GM12878 (cell line): ENCODE measurements around the gene CCDC57. TPM values are rescaled to one million over a fixed set of nuclear protein-coding genes. Genes with fewer than 3 reads are reported as not detected.

Source experiments
- ATAC-seq: fragments of 200-7000 bp; cut with Tn5 transposase; 3 replicates; pipeline ENCODE4 v1.9.1; 2020; ENCODE audit warnings: mild to moderate bottlenecking, moderate library complexity
- BruUV-seq: library from RNA; stranded (reverse); fragments of 400-500 nt; replicated peaks from 2 replicates; lab custom pipeline; 2021; lab: Mats Ljungman, UMichigan
- CTCF ChIA-PET: fragments of 300-600 bp; sonication (Branson Sonifier 250); formaldehyde crosslinking; extraction: SDS; loops from one replicate; lab custom pipeline; 2021; ENCODE audit warnings: inconsistent platforms; lab: Yijun Ruan, JAX
- POLR2A ChIA-PET: fragments of 350-600 bp; formaldehyde crosslinking; extraction: SDS; loops from one replicate; lab custom pipeline; 2021; ENCODE audit warnings: inconsistent platforms; lab: Charles Lee
- RAD21 ChIA-PET: fragments of 300-600 bp; sonication (Branson Sonifier 250); formaldehyde crosslinking; loops from one replicate; lab custom pipeline; 2023; ENCODE audit warnings: antibody characterized with exemption; ENCODE audit not compliant: unreplicated experiment; lab: Charles Lee
- SMC1A ChIA-PET: fragments of 300-600 bp; sonication (Branson Sonifier 250); formaldehyde crosslinking; loops from one replicate; lab custom pipeline; 2023; ENCODE audit not compliant: unreplicated experiment, uncharacterized antibody; lab: Charles Lee
- DNase-seq: peaks from one replicate; pipeline ENCODE4 v3.0.0-alpha.2; 2011; ENCODE audit warnings: low read depth, low spot score
- FAIRE-seq: peaks from 3 replicates; lab custom pipeline; 2011; peaks lifted over from hg19 to GRCh38; lab: Jason Lieb, UNC
- H2AFZ ChIP-seq: 2 replicates; pipeline ENCODE4 v1.6.0; 2011; ENCODE audit warnings: low read depth, low read length, control low read depth; ENCODE audit not compliant: control insufficient read depth
- H3K27ac ChIP-seq: 2 replicates; pipeline ENCODE4 v1.5.1; 2011; ENCODE audit warnings: control low read depth; ENCODE audit not compliant: control insufficient read depth, insufficient read depth
- H3K27me3 ChIP-seq, 2 experiments: replicated peaks in 1 of 2; 2 replicates each; pipeline versions ENCODE4 v1.6.0 to v1.6.1; 2011; ENCODE audit warnings: low read length in 1 of 2; ENCODE audit not compliant: control insufficient read depth in 2 of 2, insufficient read depth in 2 of 2
- H3K36me3 ChIP-seq, 2 experiments: 2 replicates each; pipeline ENCODE4 v1.5.1; 2011; ENCODE audit warnings: low read length in 1 of 2; ENCODE audit not compliant: control insufficient read depth in 2 of 2, insufficient read depth in 2 of 2
- H3K4me1 ChIP-seq: 2 replicates; pipeline ENCODE4 v1.6.1; 2011; ENCODE audit warnings: mild to moderate bottlenecking, low read length, moderate library complexity, mixed read lengths; ENCODE audit not compliant: control insufficient read depth, insufficient read depth
- H3K4me2 ChIP-seq: 2 replicates; pipeline ENCODE4 v1.6.0; 2011; ENCODE audit warnings: control low read depth; ENCODE audit not compliant: control insufficient read depth, insufficient read depth
- H3K4me3 ChIP-seq: fragments of 200-600 bp; sonication (generic); 2 replicates; pipeline ENCODE4 v1.5.1; 2016
- H3K79me2 ChIP-seq: 2 replicates; pipeline ENCODE4 v1.6.0; 2011; ENCODE audit warnings: low read length; ENCODE audit not compliant: control insufficient read depth, insufficient read depth
- H3K9ac ChIP-seq: 2 replicates; pipeline ENCODE4 v1.8.0; 2011; ENCODE audit warnings: low read length, control low read depth, mixed read lengths; ENCODE audit not compliant: control insufficient read depth, insufficient read depth
- H3K9me3 ChIP-seq: replicated peaks from 3 replicates; pipeline ENCODE4 v1.5.1; 2011; ENCODE audit warnings: mild to moderate bottlenecking, low read length; ENCODE audit not compliant: control insufficient read depth, insufficient read depth
- H4K20me1 ChIP-seq: 2 replicates; pipeline ENCODE4 v1.6.0; 2011; ENCODE audit not compliant: control insufficient read depth, insufficient read depth
- CREB1 ChIP-seq: IDR thresholded peaks from 2 replicates; pipeline ENCODE4 v1.6.1; 2012; ENCODE audit warnings: low read depth, mild to moderate bottlenecking, inconsistent platforms
- ESRRA ChIP-seq: IDR thresholded peaks from 2 replicates; pipeline ENCODE4 v1.6.1; 2012; ENCODE audit warnings: mild to moderate bottlenecking, low read length, improper control_type of control experiment
- NFXL1 ChIP-seq: fragments of 450-650 bp; IDR thresholded peaks from 2 replicates; pipeline ENCODE4 v1.6.1; 2017; ENCODE audit warnings: antibody characterized with exemption, mild to moderate bottlenecking, borderline replicate concordance
- RAD21 ChIP-seq: IDR thresholded peaks from 2 replicates; pipeline ENCODE4 v1.6.1; 2011; ENCODE audit warnings: mild to moderate bottlenecking, low read depth, low read length, moderate library complexity; ENCODE audit not compliant: insufficient read depth
- SMARCA5 ChIP-seq: fragments of 450-650 bp; IDR thresholded peaks from 2 replicates; pipeline ENCODE4 v1.6.1; 2017; ENCODE audit warnings: mild to moderate bottlenecking
- TCF3 ChIP-seq: IDR thresholded peaks from 2 replicates; pipeline ENCODE4 v1.6.1; 2012; ENCODE audit warnings: low read depth, mild to moderate bottlenecking, low read length, borderline replicate concordance; ENCODE audit not compliant: insufficient read depth
- WGBS: methylation state at CpG from one replicate; pipeline ENCODE4 v1.1.6; 2016; ENCODE audit warnings: low lambda C conversion rate; ENCODE audit not compliant: insufficient replicate concordance, insufficient coverage; ENCODE audit errors: missing lambda C conversion rate; 5-methylcytosine and 5-hydroxymethylcytosine counted together
- in situ Hi-C: fragments of 300-500 bp; cut with MboI; formaldehyde crosslinking; loops from 9 replicates; pipeline ENCODE4 v1.14.3; 2018; ENCODE audit warnings: mixed read lengths
- intact Hi-C: fragments of 100-400 bp; cut with micrococcal nuclease; formaldehyde crosslinking; loops from one replicate; pipeline ENCODE4 v1.14.2; 2022; ENCODE audit not compliant: unreplicated experiment
- polyA plus RNA-seq, 11 experiments: library from polyadenylated mRNA; depleted of rRNA in 4 of 11; unstranded in 6 of 11; stranded (reverse) in 5 of 11; fragments of >200 nt; fragmentation: Nextera tagmentation in 4 of 11; fragmentation: Illumina TruSeq in 1 of 11; extraction: Ambion mirVana in 4 of 11; extraction: Trizol in 1 of 11; gene quantifications; 1 replicate in 1 of 11; 2 replicates in 10 of 11; pipeline versions ENCODE4 v1.2.1 to v1.2.3, GENCODE V29; 2011 to 2016; ENCODE audit warnings: inconsistent platforms in 2 of 11, missing spikeins in 2 of 11, low read depth in 1 of 11
- total RNA-seq, 4 experiments: library from RNA; depleted of rRNA in 3 of 4; stranded (reverse); fragments of >200 nt in 3 of 4; fragmentation: Illumina TruSeq in 1 of 4; extraction: Trizol in 1 of 4; gene quantifications; 2 replicates each; pipeline versions ENCODE4 v1.2.1 to v1.2.3, GENCODE V29; 2013 to 2021
- TF ChIP-seq, protein P1 (sequence below): fragments of 450-650 bp; formaldehyde crosslinking; IDR thresholded peaks from 2 replicates; pipeline ENCODE4 v1.4.0; 2020; ENCODE audit warnings: mild to moderate bottlenecking, moderate library complexity

CCDC57 gene
- total and polyA plus RNA-seq, 10 of the 15 experiments (the other 5 are each of a cell fraction or from before 2014, with no cell fraction given), result 5.4 to 123 (median 45.8) TPM

DNA sequence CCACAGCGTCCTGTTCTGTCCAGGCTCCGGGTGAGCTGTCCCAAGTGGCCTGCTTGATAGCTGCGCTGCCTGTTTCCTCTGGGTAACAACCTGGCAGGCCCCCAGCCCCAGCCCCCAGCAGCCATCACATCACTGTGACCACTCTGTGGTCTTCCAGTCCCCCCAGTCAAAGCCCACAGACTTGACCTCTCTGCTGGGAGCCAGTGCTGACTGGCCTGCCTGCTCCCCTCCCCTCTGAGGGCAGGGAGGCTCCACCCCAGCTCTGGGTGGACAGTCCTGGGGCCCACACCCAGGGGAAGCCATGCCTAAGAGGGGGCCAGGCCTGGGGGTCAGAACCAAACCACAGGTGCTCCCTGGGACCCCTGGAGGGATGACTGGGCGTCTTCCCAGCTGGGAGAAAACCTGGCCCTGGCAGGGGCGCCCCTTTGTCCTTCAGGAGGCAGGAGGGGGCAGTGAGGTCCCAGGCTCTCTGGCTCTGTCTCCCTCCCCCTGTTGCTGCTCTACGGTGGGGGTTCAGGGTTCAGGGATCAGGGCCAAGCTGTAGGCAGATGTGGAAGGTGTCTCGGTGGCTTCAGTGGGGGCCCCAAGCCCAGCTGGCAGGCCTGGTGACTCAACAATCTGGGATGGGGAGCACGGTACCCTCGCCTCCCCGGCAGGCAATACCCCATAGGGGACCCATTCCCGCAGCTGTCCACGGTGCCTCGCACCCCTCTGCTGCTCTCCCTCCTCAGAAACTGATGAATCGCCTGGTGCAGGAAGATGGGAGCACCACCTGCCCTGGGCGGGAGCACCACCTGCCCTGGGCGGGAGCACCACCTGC, 14.4 kb upstream of the CCDC57 start:
- intact Hi-C loops, result no loop called here
- DNase-seq (no peak), ATAC-seq (no peak), FAIRE-seq (no peak)
- ChIA-PET RAD21 (no interaction called here), POLR2A (no interaction called here), SMC1A (no interaction called here), CTCF (interaction anchor here (1.0 kb wide), 1 partner anchor 21 kb away, joined by 3 read pairs; no protein-coding TSS in a partner anchor)
- Histone ChIP-seq H3K27ac (no peak overlapping the region), H4K20me1 (no peaks in the 10 kb centered on the region), H3K79me2 (peaks cover 39% of the 10 kb centered on the region), H3K4me2 (no peak overlapping the region), H3K4me3 (no peak overlapping the region), H3K9ac (no peak overlapping the region), H2AFZ (no peak overlapping the region), H3K4me1 (peaks cover 5% of the 10 kb centered on the region), H3K9me3 (no peaks in the 10 kb centered on the region), H3K36me3 (no peaks in the 10 kb centered on the region), H3K27me3 (no peaks in the 10 kb centered on the region; a peak in 1 of 4 replicates)
- WGBS, result 80% methylated on average over 14 of the region's 16 CpGs
- no TSS peak for BruUV-seq
- in situ Hi-C loops, result no loop called here
- 0 out of 2 replicates have a peak, but pooled peaks have one; percentile 6 for TF ChIP-seq SMARCA5
- TF ChIP-seq RAD21, result no peak
- TF ChIP-seq CREB1, result no peak
- TF ChIP-seq ESRRA, result no peak
- peak; percentile 99; the same call in 1 of the 2 replicates for TF ChIP-seq NFXL1
- TF ChIP-seq, protein P1, sequence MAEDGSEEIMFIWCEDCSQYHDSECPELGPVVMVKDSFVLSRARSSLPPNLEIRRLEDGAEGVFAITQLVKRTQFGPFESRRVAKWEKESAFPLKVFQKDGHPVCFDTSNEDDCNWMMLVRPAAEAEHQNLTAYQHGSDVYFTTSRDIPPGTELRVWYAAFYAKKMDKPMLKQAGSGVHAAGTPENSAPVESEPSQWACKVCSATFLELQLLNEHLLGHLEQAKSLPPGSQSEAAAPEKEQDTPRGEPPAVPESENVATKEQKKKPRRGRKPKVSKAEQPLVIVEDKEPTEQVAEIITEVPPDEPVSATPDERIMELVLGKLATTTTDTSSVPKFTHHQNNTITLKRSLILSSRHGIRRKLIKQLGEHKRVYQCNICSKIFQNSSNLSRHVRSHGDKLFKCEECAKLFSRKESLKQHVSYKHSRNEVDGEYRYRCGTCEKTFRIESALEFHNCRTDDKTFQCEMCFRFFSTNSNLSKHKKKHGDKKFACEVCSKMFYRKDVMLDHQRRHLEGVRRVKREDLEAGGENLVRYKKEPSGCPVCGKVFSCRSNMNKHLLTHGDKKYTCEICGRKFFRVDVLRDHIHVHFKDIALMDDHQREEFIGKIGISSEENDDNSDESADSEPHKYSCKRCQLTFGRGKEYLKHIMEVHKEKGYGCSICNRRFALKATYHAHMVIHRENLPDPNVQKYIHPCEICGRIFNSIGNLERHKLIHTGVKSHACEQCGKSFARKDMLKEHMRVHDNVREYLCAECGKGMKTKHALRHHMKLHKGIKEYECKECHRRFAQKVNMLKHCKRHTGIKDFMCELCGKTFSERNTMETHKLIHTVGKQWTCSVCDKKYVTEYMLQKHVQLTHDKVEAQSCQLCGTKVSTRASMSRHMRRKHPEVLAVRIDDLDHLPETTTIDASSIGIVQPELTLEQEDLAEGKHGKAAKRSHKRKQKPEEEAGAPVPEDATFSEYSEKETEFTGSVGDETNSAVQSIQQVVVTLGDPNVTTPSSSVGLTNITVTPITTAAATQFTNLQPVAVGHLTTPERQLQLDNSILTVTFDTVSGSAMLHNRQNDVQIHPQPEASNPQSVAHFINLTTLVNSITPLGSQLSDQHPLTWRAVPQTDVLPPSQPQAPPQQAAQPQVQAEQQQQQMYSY (CRISPR knock-in tag), result no peak
- 0 out of 2 replicates have a peak, but pooled peaks have one; percentile 37 for TF ChIP-seq TCF3
